ENCODE measurements around the gene TMEM151A.
"Not testable (repeated sequence)": the region's sequence is repeated elsewhere in the genome, so short reads cannot be mapped to it uniquely, and the experiment has no call there.

Gene TMEM151A

DNA sequence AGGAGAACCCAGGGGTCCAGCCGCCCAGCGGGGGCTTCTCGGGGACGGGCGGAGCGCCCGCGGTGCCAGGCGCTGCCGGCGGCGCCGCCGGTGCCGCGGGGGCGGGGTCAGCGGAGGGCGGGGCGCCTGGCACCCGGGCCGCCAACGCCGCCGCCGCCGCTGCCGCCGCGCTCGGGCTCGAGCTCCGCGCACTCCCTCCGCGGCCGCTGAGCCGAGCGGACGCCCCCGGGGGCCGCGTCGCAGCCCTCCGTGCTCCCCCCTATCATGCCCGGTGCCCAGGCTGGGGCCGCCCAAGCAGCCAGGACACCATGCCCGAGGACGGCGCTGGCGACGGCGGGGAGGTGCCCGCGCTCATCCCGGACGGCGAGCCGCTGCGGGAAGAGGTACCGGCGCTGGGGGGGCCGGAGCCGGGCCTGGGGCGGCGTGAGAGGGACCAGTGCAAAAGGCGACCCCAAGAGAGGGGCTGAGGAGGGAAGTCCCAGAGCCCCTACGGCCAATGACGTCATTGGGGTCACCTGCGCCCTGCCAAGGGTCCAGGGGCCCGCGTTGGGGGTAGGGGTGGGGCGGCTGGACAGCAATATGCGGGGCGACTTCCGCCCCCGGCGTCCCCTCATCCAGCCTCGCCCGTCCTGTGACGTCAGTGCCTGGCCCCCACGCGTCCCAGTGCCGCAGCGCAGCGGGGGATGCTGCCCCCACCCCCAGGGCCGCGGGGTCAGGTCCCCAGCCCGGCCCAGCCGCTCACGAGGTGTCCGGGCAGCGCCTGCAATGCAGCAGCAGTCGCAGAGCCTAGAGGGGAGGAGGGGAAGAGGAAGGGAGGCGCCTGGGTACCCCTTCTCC, at the start of gene TMEM151A:
Gene TMEM151A (plus strand): TSS at position 189 of the 837 bp plus-strand sequence. CDS start 120 bp downstream, at position 309.
- DNase-seq (ENCODE audit: extremely low read depth in 1 of 2, low read depth in 1 of 2), result no peak

DNA sequence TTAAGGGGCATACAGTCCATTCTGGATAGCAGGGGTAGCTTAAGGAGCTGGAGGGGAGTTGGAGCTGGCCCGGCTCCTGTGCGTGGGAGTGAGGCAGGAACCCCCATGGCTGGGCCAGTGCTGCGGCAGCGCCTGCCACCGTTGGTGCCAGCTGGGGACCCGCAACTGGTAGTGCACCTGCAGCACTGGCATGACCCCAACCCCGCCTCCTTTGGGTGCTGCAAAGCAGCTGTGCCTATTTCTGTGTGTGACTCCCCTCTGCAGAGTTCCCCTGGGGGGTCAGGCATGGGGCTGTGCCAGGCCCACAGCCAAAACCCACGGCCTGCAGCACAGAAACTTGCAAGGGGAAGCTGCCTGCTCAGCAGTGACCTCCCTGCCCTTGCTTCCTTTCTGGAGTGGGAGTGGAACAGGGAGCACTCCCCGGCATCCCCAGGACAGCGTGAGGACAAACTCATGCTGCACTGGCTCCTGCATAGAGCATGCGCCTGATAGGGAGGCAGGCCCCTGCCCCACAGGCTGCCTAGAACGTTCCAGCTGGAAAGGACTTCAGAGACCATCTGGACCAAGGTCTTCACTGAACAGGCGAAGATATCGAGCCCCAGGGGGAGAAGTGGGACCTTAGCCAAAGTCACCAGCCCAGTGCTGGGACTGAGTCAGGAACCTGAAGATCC, 49.5 kb upstream of the TMEM151A start:
- DNase-seq (ENCODE audit: extremely low read depth in 1 of 2, low read depth in 1 of 2), result no peak

DNA sequence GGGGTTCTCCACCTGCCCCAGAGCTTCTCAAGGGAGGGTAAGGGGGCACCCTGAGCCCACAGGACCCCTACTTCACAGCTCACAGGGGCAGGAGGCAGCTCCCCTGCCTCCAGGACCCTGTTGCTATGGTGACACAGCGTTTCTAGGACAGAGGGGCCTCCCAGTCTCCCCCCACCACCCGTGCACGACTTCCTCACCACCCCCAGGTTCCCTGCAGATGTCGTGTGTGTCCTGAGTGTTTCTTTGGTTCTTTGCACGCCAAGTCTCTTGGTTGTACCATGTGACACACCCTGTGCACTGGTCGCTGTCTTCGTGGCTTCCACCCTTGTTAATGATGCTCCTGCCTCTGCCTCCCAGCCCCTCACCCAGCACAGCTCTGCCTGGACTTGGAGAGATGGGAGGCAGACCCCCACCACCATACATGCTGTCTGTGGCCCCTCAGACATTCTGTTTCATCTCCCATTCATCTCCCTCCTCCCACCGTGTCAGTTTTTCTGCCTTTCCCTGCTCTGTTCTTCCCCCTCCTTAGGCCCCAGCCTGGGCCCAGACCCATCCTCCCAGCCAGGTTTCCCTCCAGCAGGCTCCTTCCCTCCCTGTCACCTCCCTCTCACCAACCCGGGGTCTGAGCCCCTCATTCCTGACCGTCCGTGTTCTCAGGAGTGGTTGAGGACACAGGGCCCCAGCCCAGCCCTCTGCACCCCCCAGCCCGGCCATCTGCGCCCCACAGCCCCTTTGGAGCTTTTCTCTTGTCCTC, 47.7 kb upstream of the TMEM151A start:
- no peak for DNase-seq (ENCODE audit: extremely low read depth in 1 of 2, low read depth in 1 of 2)

DNA sequence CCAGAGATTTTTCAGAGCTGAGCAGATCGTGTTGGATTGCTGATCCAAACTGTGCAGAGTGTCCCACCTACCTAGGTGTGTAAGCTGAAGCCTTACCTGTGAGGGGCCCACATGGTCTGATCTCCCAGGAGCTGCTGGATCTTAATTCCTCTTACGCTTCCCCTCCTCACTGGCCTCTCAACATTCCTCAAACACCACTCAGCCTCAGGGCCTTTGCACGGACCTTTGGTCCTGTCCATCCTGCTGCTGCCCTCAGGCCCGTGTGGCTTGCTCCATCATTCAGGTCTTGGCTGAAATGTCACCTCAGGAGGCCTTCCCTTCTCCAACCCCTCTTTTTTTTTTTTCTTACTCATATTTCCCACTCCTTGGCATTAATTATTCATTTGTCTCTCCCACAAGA, 44.4 kb upstream of the TMEM151A start:
- no peak for DNase-seq (ENCODE audit: extremely low read depth in 1 of 2, low read depth in 1 of 2)

DNA sequence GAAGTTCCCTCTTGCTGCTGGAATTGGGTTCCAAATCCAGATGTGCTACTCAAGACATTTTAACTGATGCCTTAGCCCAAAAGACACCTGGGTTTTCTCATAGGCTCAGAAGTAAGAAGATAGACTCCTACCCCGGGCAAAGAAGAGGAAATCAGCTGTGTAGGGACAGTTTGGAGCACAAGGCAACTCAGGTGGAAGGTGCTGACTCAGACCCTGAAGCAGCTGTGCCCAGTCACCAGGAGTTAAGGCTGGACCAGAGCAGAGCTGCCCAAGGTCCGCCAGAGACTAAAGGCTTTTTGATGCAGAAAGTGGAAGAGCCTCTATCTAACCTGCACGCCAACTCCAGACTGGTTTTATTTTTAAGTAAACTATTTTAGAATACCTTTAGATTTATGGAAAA, 43.9 kb upstream of the TMEM151A start:
- DNase-seq (ENCODE audit: extremely low read depth in 1 of 2, low read depth in 1 of 2), result no peak

DNA sequence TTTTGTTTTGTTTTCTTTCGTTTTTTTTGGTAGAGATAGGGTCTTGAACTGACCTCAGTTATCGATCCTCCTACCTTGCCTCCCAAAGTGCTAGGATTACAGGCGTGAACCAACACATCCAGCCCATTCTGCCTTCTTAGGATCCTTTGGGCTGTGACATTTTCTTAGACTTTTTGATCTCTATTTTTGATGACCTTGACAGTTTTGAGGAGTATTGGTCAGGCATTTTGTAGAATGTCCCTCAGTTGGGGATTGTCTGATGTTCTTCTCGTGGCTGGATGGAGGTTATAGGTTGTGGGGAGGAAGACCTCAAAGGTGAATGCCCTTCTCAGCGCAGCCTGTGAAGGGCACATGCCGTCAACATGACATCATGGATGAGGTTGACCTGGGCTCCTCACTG, 42.8 kb upstream of the TMEM151A start:
- DNase-seq (ENCODE audit: extremely low read depth in 1 of 2, low read depth in 1 of 2), result no peak

DNA sequence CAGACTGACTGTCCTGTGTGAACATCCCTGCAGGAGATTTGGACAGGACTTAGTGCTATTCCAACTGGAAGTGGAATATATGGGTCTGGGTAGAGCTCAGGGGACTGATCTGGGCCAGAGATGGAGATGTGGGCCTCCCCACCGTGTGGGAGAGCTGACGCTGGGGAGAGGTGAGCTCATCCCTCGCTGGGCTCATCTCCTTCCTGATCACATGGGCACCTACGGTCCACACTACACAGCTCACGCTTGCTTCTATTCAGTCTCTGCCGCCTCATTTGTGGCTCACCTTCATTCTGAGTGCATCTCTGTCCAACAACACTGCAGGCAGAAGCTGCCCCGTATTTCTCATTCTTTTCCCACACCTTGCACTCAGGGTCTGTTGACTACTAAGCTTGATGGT, 39.9 kb upstream of the TMEM151A start:
- DNase-seq (ENCODE audit: extremely low read depth in 1 of 2, low read depth in 1 of 2), result no peak

DNA sequence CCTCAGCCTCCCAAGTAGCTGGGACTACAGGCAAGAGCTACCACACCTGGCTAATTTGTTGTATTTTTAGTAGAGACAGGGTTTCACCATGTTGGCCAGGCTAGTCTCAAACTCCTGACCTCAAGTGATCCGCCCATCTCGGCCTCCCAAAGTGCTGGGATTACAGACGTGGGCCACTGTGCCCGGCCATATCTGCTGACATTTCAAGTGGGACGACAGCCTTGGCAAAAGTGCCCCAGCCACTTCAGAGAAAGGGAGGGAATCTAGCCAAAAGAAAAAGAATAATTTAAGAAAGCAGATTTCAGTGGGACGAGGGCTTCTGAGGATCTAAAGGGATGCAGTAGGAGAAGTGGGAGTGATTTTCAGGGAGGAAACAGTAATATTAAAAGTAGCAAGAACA, 38.6 kb upstream of the TMEM151A start:
- DNase-seq (ENCODE audit: extremely low read depth in 1 of 2, low read depth in 1 of 2), result not testable (repeated sequence)

DNA sequence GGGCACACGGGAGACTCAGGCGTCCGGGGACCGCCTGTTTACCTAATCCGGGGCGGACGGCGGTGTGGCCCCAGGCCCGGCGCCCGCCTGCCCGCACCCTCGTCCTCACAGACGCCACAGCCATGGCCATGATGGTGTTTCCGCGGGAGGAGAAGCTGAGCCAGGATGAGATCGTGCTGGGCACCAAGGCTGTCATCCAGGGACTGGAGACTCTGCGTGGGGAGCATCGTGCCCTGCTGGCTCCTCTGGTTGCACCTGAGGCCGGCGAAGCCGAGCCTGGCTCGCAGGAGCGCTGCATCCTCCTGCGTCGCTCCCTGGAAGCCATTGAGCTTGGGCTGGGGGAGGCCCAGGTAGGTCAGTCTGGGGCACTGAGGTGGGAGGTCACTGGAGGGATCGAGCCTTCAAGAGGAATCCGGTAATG, 33.2 kb upstream of the TMEM151A start:
- no peak for DNase-seq (ENCODE audit: extremely low read depth in 1 of 2, low read depth in 1 of 2)

DNA sequence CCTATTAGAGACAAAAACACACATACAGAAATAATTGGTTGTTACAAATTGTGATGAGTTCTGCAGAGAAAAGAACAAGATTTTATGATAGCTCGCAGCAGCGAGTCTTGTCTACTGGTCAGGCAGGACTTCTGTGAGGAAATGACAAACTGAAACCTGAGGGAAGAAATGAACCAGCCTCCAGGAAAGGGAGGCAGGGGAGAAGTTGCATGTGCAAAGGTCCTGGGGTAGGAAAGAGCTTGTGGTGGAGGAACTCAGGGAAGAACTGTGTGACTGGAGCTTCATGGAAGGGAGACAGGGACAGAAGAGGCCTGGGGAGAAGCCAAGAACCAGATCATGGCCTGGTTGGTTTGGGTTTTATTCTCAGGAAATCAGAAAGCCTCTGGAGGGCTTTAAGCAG, 32.5 kb upstream of the TMEM151A start:
- DNase-seq (ENCODE audit: extremely low read depth in 1 of 2, low read depth in 1 of 2), result no peak

DNA sequence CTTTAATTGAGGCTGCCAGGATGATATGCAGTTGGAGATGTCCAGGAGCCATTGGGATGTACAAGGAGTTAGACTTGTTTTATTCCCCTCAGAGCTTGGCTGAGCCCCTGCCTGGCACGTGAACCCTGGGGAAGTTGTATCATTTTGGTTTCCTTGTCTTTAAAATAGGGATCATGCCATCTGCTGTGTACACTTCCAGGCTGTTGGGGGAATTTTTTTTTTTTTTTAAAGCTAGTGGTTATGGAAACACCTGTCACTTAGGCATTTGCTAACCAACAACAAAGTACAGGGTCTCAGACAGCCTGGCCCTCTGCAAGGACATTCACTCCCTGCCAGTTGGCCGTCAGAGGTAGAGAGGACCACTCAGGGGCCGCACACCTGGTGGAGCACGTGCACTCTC, 31.7 kb upstream of the TMEM151A start:
- DNase-seq (ENCODE audit: extremely low read depth in 1 of 2, low read depth in 1 of 2), result no peak

DNA sequence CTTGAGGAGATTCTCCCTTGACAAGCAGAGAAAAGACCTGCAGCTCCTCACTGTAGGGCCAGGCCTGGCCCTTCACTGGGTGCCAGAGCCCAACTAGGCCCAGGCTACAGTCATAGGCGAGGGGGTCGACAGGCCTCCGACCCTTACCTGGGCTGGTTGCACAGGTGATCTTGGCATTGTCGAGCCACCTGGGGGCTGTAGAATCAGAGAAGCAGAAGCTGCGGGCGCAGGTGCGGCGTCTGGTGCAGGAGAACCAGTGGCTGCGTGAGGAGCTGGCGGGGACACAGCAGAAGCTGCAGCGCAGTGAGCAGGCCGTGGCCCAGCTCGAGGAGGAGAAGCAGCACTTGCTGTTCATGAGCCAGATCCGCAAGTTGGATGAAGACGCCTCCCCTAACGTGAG, 30.1 kb upstream of the TMEM151A start:
- DNase-seq (ENCODE audit: extremely low read depth in 1 of 2, low read depth in 1 of 2), result no peak

DNA sequence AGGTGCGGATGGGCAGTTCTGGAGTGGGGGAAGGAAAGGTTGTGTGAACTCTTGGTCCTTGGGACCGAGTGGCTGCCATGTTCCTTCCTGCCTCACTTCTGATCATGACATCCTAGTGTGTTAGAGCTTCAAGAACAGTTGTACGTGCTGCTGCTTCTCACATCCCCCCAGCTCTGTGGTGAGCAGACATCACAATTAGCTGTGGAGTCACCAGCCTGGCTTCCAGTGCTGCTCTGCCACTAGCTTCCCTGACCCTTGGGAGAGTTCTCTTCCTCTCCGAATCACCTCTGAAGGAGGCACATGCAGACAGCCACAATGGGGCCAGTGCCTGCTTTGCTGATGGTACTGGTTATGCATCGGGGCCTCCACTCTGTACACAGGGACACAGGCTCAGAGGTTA, 29.5 kb upstream of the TMEM151A start:
- no peak for DNase-seq (ENCODE audit: extremely low read depth in 1 of 2, low read depth in 1 of 2)

DNA sequence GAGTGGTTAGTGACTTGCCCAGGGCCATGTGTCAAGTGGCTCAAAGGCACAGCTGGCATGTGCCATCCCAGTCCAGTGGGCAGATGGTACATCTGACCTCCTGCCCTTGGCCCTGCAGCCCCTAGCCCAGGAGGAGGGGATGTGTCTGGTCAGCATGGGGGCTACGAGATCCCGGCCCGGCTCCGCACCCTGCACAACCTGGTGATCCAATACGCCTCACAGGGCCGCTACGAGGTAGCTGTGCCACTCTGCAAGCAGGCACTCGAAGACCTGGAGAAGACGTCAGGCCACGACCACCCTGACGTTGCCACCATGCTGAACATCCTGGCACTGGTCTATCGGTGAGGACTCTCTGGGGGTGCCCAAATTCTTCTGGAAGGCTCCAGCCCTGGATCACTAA, 29.0 kb upstream of the TMEM151A start:
- DNase-seq (ENCODE audit: extremely low read depth in 1 of 2, low read depth in 1 of 2), result no peak

DNA sequence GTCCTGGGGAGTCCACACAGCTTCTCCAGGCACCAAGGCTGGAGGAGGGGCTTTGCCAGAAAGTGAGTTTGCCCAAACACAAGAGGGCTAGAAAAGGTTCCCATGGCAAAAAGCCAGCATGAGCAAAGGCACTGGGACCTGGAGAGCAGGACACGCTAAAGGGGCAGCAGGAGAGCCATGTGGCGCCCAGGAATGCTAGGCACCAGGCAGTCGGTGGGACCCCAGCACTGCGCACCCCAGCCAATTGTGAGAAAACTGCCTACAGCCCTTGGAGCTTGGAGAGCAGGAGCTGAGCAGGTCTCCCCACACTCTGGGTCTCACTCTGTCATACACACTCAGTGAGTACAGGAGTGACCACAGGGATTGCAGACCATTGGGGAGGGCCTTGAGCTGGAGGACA, 28.5 kb upstream of the TMEM151A start:
- DNase-seq (ENCODE audit: extremely low read depth in 1 of 2, low read depth in 1 of 2), result no peak

DNA sequence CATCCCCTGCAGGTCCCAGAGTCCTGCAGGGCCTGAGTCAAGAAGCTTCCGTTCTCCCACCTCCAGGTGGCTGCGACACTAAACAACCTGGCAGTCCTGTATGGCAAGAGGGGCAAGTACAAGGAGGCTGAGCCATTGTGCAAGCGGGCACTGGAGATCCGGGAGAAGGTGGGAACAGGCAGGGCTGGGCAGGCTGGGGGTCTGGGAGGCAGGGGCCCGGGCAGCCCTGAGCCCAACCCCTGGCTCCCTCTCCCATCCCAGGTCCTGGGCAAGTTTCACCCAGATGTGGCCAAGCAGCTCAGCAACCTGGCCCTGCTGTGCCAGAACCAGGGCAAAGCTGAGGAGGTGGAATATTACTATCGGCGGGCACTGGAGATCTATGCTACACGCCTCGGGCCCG, 27.9 kb upstream of the TMEM151A start:
- no peak for DNase-seq (ENCODE audit: extremely low read depth in 1 of 2, low read depth in 1 of 2)

DNA sequence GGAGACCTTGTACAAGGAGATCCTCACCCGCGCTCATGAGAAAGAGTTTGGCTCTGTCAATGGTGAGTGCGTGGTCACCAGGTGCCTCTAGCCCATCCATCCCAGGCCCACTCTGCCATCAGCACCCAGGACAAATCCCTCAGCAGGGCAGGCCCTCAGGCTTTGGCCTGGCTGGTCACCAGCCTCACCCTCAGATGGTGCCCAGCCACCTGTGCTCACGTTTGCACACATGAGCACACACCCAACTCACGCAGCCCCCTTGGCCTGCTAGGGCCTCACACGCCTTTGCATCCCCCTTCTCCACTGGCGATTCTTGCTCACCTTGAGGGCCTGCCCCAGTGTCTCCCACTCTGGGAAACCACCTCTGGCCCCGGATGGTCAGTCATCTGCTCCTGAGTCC, 27.3 kb upstream of the TMEM151A start:
- DNase-seq (ENCODE audit: extremely low read depth in 1 of 2, low read depth in 1 of 2), result no peak

DNA sequence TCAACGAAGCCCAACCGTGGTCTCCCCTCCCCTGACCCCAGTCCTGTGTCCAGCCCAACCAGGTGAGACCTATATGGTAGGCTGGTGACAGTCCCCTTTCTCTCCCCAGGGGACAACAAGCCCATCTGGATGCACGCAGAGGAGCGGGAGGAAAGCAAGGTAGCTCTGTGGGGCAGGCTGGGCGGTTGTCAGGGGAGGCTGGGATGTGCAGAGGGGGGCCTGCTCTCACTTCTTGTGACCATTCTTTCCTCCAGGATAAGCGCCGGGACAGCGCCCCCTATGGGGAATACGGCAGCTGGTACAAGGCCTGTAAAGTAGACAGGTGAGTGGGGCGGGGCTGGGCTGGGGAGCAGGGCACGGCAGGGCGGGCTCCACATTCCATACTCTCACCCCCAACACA, 26.8 kb upstream of the TMEM151A start:
- no peak for DNase-seq (ENCODE audit: extremely low read depth in 1 of 2, low read depth in 1 of 2)

DNA sequence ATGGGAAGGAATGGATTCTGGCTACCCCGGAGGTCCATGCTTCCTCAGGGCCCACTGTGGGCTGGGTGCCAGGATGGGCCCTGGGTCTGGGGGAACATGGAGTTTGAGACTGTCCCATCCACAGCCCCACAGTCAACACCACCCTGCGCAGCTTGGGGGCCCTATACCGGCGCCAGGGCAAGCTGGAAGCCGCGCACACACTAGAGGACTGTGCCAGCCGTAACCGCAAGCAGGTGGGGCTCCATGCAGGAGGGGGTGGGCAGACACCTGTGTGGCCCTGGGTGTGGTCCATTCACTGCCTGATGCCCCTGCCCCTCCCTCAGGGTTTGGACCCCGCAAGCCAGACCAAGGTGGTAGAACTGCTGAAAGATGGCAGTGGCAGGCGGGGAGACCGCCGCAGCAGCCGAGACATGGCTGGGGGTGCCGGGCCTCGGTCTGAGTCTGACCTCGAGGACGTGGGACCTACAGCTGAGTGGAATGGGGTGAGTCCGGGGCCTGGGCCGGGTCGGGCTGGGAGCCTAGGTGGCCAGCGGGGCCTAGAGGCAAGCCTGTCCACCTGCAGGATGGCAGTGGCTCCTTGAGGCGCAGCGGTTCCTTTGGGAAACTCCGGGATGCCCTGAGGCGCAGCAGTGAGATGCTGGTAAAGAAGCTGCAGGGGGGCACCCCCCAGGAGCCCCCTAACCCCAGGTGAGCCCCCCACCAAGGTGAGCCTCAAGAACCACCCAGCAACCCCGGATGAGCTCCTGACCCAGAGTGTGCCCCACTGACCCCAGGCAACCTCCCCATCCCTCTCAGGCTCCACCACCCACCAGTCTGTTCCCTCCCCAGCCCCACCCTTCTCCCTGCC, 25.9 kb upstream of the TMEM151A start:
- DNase-seq (ENCODE audit: extremely low read depth in 1 of 2, low read depth in 1 of 2), result no peak

DNA sequence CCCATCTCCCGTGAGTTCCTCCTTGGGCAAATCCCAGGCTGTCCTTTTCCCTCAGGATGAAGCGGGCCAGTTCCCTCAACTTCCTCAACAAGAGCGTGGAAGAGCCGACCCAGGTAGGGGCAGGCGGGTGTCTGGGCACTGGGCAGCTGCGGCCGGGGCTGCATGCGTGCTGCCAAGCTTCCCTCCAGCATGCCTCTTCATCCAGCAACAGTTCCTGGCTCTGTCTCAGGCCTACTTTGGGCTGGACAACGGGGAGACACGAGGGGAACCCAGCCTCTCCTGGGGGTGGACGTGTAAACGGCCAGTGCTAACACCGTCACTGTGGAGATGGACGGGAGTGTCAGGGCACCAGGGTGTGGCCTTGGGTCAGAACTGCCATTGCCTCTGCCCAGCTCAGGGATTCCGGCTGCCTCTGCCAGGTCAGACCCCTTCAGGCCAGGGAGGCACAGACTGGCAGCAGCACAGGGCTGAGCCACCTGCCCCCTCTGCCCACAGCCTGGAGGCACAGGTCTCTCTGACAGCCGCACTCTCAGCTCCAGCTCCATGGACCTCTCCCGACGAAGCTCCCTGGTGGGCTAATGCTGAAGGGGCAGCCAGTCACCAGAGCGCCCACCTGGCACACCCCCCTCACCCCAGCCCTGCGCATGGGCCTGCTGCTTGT, 25.2 kb upstream of the TMEM151A start:
- no peak for DNase-seq (ENCODE audit: extremely low read depth in 1 of 2, low read depth in 1 of 2)
